ENCODE measurements around the gene CDH19.

The CDH19 gene

GRCh38 chr18:66603941-66604627 lies at the start of gene CDH19:
TSS of gene CDH19 (minus strand) at chr18:66604090. CDS start at chr18:66572204, 31,886 bp downstream.
- DNase-seq (ENCODE audit: low spot score) = no peak
- in situ Hi-C loops (cut with MboI; ENCODE audit: low sequenced_read_pairs, unreplicated experiment) = no loop called here

GRCh38 chr18:66647671-66648070 lies 43.8 kb upstream of the CDH19 start:
- in situ Hi-C loops (cut with MboI; ENCODE audit: low sequenced_read_pairs, unreplicated experiment) = no loop called here
- TF ChIP-seq CTCF (IDR thresholded peaks at IDR 0.05; ENCODE audit: borderline replicate concordance, control extremely low read depth, extremely low read depth, insufficient read depth, missing control alignments) = no peak
- DNase-seq (ENCODE audit: low spot score) = no peak

More at GRCh38 chr18:66603941-66604627, at the start of gene CDH19:
- TF ChIP-seq CTCF (IDR thresholded peaks at IDR 0.05; ENCODE audit: borderline replicate concordance, control extremely low read depth, extremely low read depth, insufficient read depth, missing control alignments) = no peak

GRCh38 chr18:66646609-66647008 lies 42.7 kb upstream of the CDH19 start:
- no peak for DNase-seq (ENCODE audit: low spot score)
- no peak for TF ChIP-seq CTCF (IDR thresholded peaks at IDR 0.05; ENCODE audit: borderline replicate concordance, control extremely low read depth, extremely low read depth, insufficient read depth, missing control alignments)
- in situ Hi-C loops (cut with MboI; ENCODE audit: low sequenced_read_pairs, unreplicated experiment) = no loop called here

- no peak for TF ChIP-seq CTCF (IDR thresholded peaks at IDR 0.05; ENCODE audit: borderline replicate concordance, control extremely low read depth, extremely low read depth, insufficient read depth, missing control alignments)
- no peak for DNase-seq (ENCODE audit: low spot score)
- in situ Hi-C loops (cut with MboI; ENCODE audit: low sequenced_read_pairs, unreplicated experiment) = no loop called here
Observed at GRCh38 chr18:66645983-66646382, 42.1 kb upstream of the CDH19 start.

- DNase-seq (ENCODE audit: low spot score) = no peak
- TF ChIP-seq CTCF (IDR thresholded peaks at IDR 0.05; ENCODE audit: borderline replicate concordance, control extremely low read depth, extremely low read depth, insufficient read depth, missing control alignments) = no peak
- in situ Hi-C loops (cut with MboI; ENCODE audit: low sequenced_read_pairs, unreplicated experiment) = no loop called here
Observed at GRCh38 chr18:66641056-66641455, 37.2 kb upstream of the CDH19 start.

- TF ChIP-seq CTCF (IDR thresholded peaks at IDR 0.05; ENCODE audit: borderline replicate concordance, control extremely low read depth, extremely low read depth, insufficient read depth, missing control alignments) = no peak
- DNase-seq (ENCODE audit: low spot score) = no peak
- in situ Hi-C loops (cut with MboI; ENCODE audit: low sequenced_read_pairs, unreplicated experiment) = no loop called here
Observed at GRCh38 chr18:66640431-66640830, 36.5 kb upstream of the CDH19 start.
